ENCODE measurements around the gene ANGPTL2. TPM values are rescaled to one million over a fixed set of nuclear protein-coding genes. Genes with fewer than 3 reads are reported as not detected.

ANGPTL2 gene
- total and polyA plus RNA-seq, 9 of the 15 experiments (the other 6 are each of a cell fraction or from before 2014, with no cell fraction given), result not detected

- TF ChIP-seq ZNF318 (IDR thresholded peaks at IDR 0.05; ENCODE audit: borderline replicate concordance in 1 of 2, low read depth in 1 of 2), result peak in 1 of 2 experiments; percentile 63; a peak in 2 of 4 replicates
- peak; percentile 68; the same call in 1 of the 2 replicates for TF ChIP-seq EHMT2 (IDR thresholded peaks at IDR 0.05)
- no peak for TF ChIP-seq MIER1 (IDR thresholded peaks at IDR 0.05; ENCODE audit: low read depth)
- TF ChIP-seq SRF (CRISPR knock-in tag; IDR thresholded peaks at IDR 0.05), result peak in 1 of 2 experiments; percentile 46; a peak in 2 of 4 replicates
- TF ChIP-seq RFX1 (IDR thresholded peaks at IDR 0.05), result no peak
- peak; percentile 18; the same call in 1 of the 2 replicates for TF ChIP-seq USF2 (CRISPR knock-in tag; IDR thresholded peaks at IDR 0.05)
- TF ChIP-seq CXXC5 (CRISPR knock-in tag; IDR thresholded peaks at IDR 0.05), result peak; percentile 37; the same call in 1 of the 2 replicates
- 0 out of 2 replicates have a peak, but pooled peaks have one; percentile 3 for TF ChIP-seq NFE2 (IDR thresholded peaks at IDR 0.05; ENCODE audit: low read depth)
- peak; percentile 47; the same call in 1 of the 2 replicates for TF ChIP-seq EP300 (IDR thresholded peaks at IDR 0.05; ENCODE audit: low read length)
- TF ChIP-seq NRF1 (conservative IDR thresholded peaks at IDR 0.05 in 1 of 2, IDR thresholded peaks at IDR 0.05 in 1 of 2), result peak; percentile 59 to 67
- no peak for TF ChIP-seq ZNF239 (CRISPR knock-in tag; IDR thresholded peaks at IDR 0.05)
- TF ChIP-seq MYC (IDR thresholded peaks at IDR 0.05; ENCODE audit: low read depth, low read length), result peak; percentile 39; the same call in 1 of the 2 replicates
- TF ChIP-seq MYC (CRISPR knock-in tag; IDR thresholded peaks at IDR 0.05; ENCODE audit: borderline replicate concordance, low read depth), result no peak
- peak; percentile 66 for TF ChIP-seq CBFA2T2 (conservative IDR thresholded peaks at IDR 0.05)
- no peak for TF ChIP-seq MXI1 (IDR thresholded peaks at IDR 0.05; ENCODE audit: low read depth, low read length)
- TF ChIP-seq UBTF (IDR thresholded peaks at IDR 0.05; ENCODE audit: borderline replicate concordance in 1 of 2, low read depth in 2 of 2, low read length in 2 of 2), result no peak
Observed at GRCh38 chr9:127166651-127167524, 44.5 kb upstream of the ANGPTL2 start (continued).

All from K562 (cell line).